ENCODE results near the gene FRAT2.
"Not testable (repeated sequence)": the region's sequence is repeated elsewhere in the genome, so short reads cannot be mapped to it uniquely, and the experiment has no call there.

FRAT2 gene

GRCh38 chr10:97356318-97356914 lies 21.9 kb upstream of the FRAT2 start:
- DNase-seq (ENCODE audit: low read depth), result peak; percentile 37

GRCh38 chr10:97355571-97355975 lies 21.0 kb upstream of the FRAT2 start:
- DNase-seq (ENCODE audit: low read depth), result no peak

GRCh38 chr10:97353945-97354344 lies 19.4 kb upstream of the FRAT2 start:
- DNase-seq (ENCODE audit: low read depth), result no peak

GRCh38 chr10:97349752-97350513 lies 15.4 kb upstream of the FRAT2 start:
- no peak for DNase-seq (ENCODE audit: low read depth)

GRCh38 chr10:97347317-97347716 lies 12.8 kb upstream of the FRAT2 start:
- DNase-seq (ENCODE audit: low read depth), result no peak

GRCh38 chr10:97343664-97344063 lies 9.1 kb upstream of the FRAT2 start:
- not testable (repeated sequence) for DNase-seq (ENCODE audit: low read depth)

GRCh38 chr10:97341416-97341815 lies 6.9 kb upstream of the FRAT2 start:
- no peak for DNase-seq (ENCODE audit: low read depth)

- DNase-seq (ENCODE audit: low read depth), result no peak
Measured at GRCh38 chr10:97338041-97338440, 3.5 kb upstream of the FRAT2 start.

GRCh38 chr10:97336942-97337831 lies 2.7 kb upstream of the FRAT2 start:
- DNase-seq (ENCODE audit: low read depth), result no peak

GRCh38 chr10:97336446-97336845 lies 1.9 kb upstream of the FRAT2 start:
- no peak for DNase-seq (ENCODE audit: low read depth)

- no peak for DNase-seq (ENCODE audit: low read depth)
Measured at GRCh38 chr10:97336006-97336405, 1.5 kb upstream of the FRAT2 start.

GRCh38 chr10:97335188-97335619 lies 675 bp upstream of the FRAT2 start:
- no peak for DNase-seq (ENCODE audit: low read depth)

- DNase-seq (ENCODE audit: low read depth), result no peak
Measured at GRCh38 chr10:97333601-97334369, 744 bp downstream of the FRAT2 start.

- DNase-seq (ENCODE audit: low read depth), result no peak
Measured at GRCh38 chr10:97333351-97333600, 1.3 kb downstream of the FRAT2 start.

GRCh38 chr10:97332591-97333350 lies 1.8 kb downstream of the FRAT2 start:
- peak; percentile 67 for DNase-seq (ENCODE audit: low read depth)

- DNase-seq (ENCODE audit: low read depth), result no peak
Measured at GRCh38 chr10:97331153-97331703, 3.3 kb downstream of the FRAT2 start.

GRCh38 chr10:97329766-97330165 lies 4.8 kb downstream of the FRAT2 start:
- DNase-seq (ENCODE audit: low read depth), result no peak

GRCh38 chr10:97328646-97329453 lies 5.7 kb downstream of the FRAT2 start:
- DNase-seq (ENCODE audit: low read depth), result no peak

GRCh38 chr10:97327348-97328294 lies 6.9 kb downstream of the FRAT2 start:
- no peak for DNase-seq (ENCODE audit: low read depth)

Data from GM04503 (cell line).